Panc1 (cell line): ENCODE measurements around the gene LAMP5. TPM values are rescaled to one million over a fixed set of nuclear protein-coding genes. Genes with fewer than 3 reads are reported as not detected.

Experiments used
- ATAC-seq: fragments of 200-7000 bp; cut with Tn5 transposase; 2 replicates; pipeline ENCODE4 v1.9.1; 2020; ENCODE audit warnings: mild to moderate bottlenecking, moderate library complexity
- BruUV-seq: library from RNA; stranded (reverse); fragments of 400-500 nt; replicated peaks from 2 replicates; lab custom pipeline; 2021; lab: Mats Ljungman, UMichigan
- CTCF ChIA-PET: fragments of 300-600 bp; sonication (Branson Sonifier 250); formaldehyde crosslinking; loops from one replicate; lab custom pipeline; 2022; ENCODE audit warnings: antibody characterized with exemption; lab: Charles Lee
- POLR2A ChIA-PET: fragments of 300-600 bp; sonication (Branson Sonifier 250); formaldehyde crosslinking; loops from one replicate; lab custom pipeline; 2022; ENCODE audit warnings: antibody characterized with exemption; lab: Charles Lee
- DNase-seq: peaks from one replicate; pipeline ENCODE4 v3.0.0-alpha.2; 2010; ENCODE audit warnings: low read depth, low spot score
- H3K27ac ChIP-seq: 2 replicates; pipeline ENCODE4 v1.5.1; 2011; ENCODE audit warnings: mild to moderate bottlenecking, low read length, inconsistent platforms
- H3K27me3 ChIP-seq: fragments of 200-500 bp; sonication (Bioruptor generic); 2 replicates; pipeline ENCODE4 v1.6.0; 2014; ENCODE audit warnings: low read length, inconsistent platforms; ENCODE audit not compliant: control insufficient read depth, insufficient read depth
- H3K36me3 ChIP-seq: fragments of 200-500 bp; sonication (Bioruptor generic); 2 replicates; pipeline ENCODE4 v1.5.1; 2014; ENCODE audit warnings: inconsistent platforms, mild to moderate bottlenecking, low read length, moderate library complexity; ENCODE audit not compliant: control insufficient read depth, insufficient read depth
- H3K4me1 ChIP-seq: 2 replicates; pipeline ENCODE4 v1.5.1; 2011; ENCODE audit warnings: inconsistent platforms, mild to moderate bottlenecking, low read length, moderate library complexity; ENCODE audit not compliant: control insufficient read depth, insufficient read depth
- H3K4me3 ChIP-seq, 2 experiments: 2 replicates each; pipeline ENCODE4 v1.5.1; 2011 to 2012; ENCODE audit warnings: low read depth in 2 of 2, low read length in 2 of 2, mild to moderate bottlenecking in 2 of 2, inconsistent platforms in 1 of 2, moderate library complexity in 1 of 2
- H3K9me3 ChIP-seq: fragments of 200-500 bp; sonication (Bioruptor generic); 2 replicates; pipeline ENCODE4 v1.5.1; 2014; ENCODE audit warnings: low read depth, mild to moderate bottlenecking, inconsistent platforms, low read length, moderate library complexity; ENCODE audit not compliant: control insufficient read depth, insufficient read depth
- CTCF ChIP-seq: fragments of 450-650 bp; IDR thresholded peaks from 2 replicates; pipeline ENCODE4 v1.5.1; 2017; ENCODE audit warnings: mild to moderate bottlenecking
- POLR2AphosphoS5 ChIP-seq: IDR thresholded peaks from 2 replicates; pipeline ENCODE4 v1.6.1; 2012; ENCODE audit warnings: mild to moderate bottlenecking, low read depth, low read length, moderate library complexity
- REST ChIP-seq, 2 experiments: IDR thresholded peaks; 2 replicates each; pipeline ENCODE4 v1.6.1; 2011 to 2012; ENCODE audit warnings: low read depth in 2 of 2, control low read depth in 1 of 2, low read length in 1 of 2, mild to moderate bottlenecking in 1 of 2, moderate library complexity in 1 of 2; ENCODE audit not compliant: insufficient read depth in 1 of 2
- SIN3A ChIP-seq: IDR thresholded peaks from 2 replicates; pipeline ENCODE4 v1.6.1; 2012; ENCODE audit warnings: low read depth, mild to moderate bottlenecking, low read length, moderate library complexity, borderline replicate concordance; ENCODE audit not compliant: insufficient read depth
- TCF7L2 ChIP-seq: IDR thresholded peaks from 2 replicates; pipeline ENCODE4 v1.6.1; 2011; ENCODE audit warnings: mild to moderate bottlenecking, low read depth, low read length, inconsistent platforms
- in situ Hi-C: cut with HindIII; loops from 2 replicates; pipeline ENCODE4 v1.10.0; 2016; ENCODE audit warnings: low sequenced_read_pairs, low pct_unique_long_range_greater_than_20kb
- intact Hi-C: fragments of 100-400 bp; cut with micrococcal nuclease; formaldehyde crosslinking; loops from one replicate; pipeline ENCODE4 v1.10.0; 2022; ENCODE audit not compliant: unreplicated experiment
- total RNA-seq: library from RNA; stranded (reverse); gene quantifications from one replicate; pipeline ENCODE4 v1.2.1, GENCODE V29; 2021; ENCODE audit not compliant: unreplicated experiment

LAMP5 gene
- total RNA-seq, 1 experiment from 2014 or later = not detected

GRCh38 chr20:9485614-9486340 lies 28.6 kb upstream of the LAMP5 start:
- ATAC-seq (no peak), DNase-seq (no peak)
- Histone ChIP-seq H3K36me3 (no peaks in the 10 kb centered on the region), H3K27ac (no peak overlapping the region), H3K4me3 (no peak overlapping the region), H3K27me3 (no peaks in the 10 kb centered on the region), H3K9me3 (no peaks in the 10 kb centered on the region), H3K4me1 (no peaks in the 10 kb centered on the region)
- no peak for TF ChIP-seq POLR2AphosphoS5
- no peak for TF ChIP-seq SIN3A
- no peak for TF ChIP-seq TCF7L2
- TF ChIP-seq CTCF = no peak
- no peak for TF ChIP-seq REST (IDR thresholded peaks at IDR 0.05; ENCODE audit: insufficient read depth in 1 of 2, low read depth in 2 of 2, low read length in 1 of 2)
- POLR2A ChIA-PET = no interaction called here
- BruUV-seq = no TSS peak
- intact Hi-C loops = no loop called here
- CTCF ChIA-PET = no interaction called here
- in situ Hi-C loops = no loop called here

GRCh38 chr20:9487231-9487630 lies 27.2 kb upstream of the LAMP5 start:
- Histone ChIP-seq H3K4me3 (no peak overlapping the region), H3K27me3 (no peaks in the 10 kb centered on the region), H3K4me1 (no peaks in the 10 kb centered on the region), H3K9me3 (no peaks in the 10 kb centered on the region), H3K36me3 (no peaks in the 10 kb centered on the region), H3K27ac (no peak overlapping the region)
- in situ Hi-C loops (no loop called here), intact Hi-C loops (no loop called here)
- ChIA-PET POLR2A (no interaction called here), CTCF (no interaction called here)
- no peak for ATAC-seq
- BruUV-seq = no TSS peak
- no peak for TF ChIP-seq CTCF
- no peak for TF ChIP-seq SIN3A
- TF ChIP-seq REST (IDR thresholded peaks at IDR 0.05; ENCODE audit: insufficient read depth in 1 of 2, low read depth in 2 of 2, low read length in 1 of 2) = no peak
- no peak for TF ChIP-seq TCF7L2
- no peak for TF ChIP-seq POLR2AphosphoS5
- DNase-seq = no peak
